ENCODE results near the gene HEXIM1.

- TF ChIP-seq, protein P1, sequence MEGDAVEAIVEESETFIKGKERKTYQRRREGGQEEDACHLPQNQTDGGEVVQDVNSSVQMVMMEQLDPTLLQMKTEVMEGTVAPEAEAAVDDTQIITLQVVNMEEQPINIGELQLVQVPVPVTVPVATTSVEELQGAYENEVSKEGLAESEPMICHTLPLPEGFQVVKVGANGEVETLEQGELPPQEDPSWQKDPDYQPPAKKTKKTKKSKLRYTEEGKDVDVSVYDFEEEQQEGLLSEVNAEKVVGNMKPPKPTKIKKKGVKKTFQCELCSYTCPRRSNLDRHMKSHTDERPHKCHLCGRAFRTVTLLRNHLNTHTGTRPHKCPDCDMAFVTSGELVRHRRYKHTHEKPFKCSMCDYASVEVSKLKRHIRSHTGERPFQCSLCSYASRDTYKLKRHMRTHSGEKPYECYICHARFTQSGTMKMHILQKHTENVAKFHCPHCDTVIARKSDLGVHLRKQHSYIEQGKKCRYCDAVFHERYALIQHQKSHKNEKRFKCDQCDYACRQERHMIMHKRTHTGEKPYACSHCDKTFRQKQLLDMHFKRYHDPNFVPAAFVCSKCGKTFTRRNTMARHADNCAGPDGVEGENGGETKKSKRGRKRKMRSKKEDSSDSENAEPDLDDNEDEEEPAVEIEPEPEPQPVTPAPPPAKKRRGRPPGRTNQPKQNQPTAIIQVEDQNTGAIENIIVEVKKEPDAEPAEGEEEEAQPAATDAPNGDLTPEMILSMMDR (IDR thresholded peaks at IDR 0.05; ENCODE audit: insufficient read depth, low read length, poor library complexity, severe bottlenecking) = no peak
- TF ChIP-seq EZH2phosphoT487 (conservative IDR thresholded peaks at IDR 0.05; ENCODE audit: low read length) = no peak
Measured at GRCh38 chr17:45147581-45148182, 593 bp upstream of the HEXIM1 start.

All from SU-DHL-6 (cell line).